OCI-LY3 (cell line): ENCODE measurements around the gene AKNAD1.

ENCODE experiments used
- H2AFZ ChIP-seq: fragments of 200-600, 300-600 bp; shearing (Covaris generic); 2 replicates; pipeline ENCODE4 v1.6.0; 2014; ENCODE audit warnings: antibody characterized with exemption, low read depth, low read length
- H3K27ac ChIP-seq: fragments of 200-600, 300-600 bp; sonication (generic); 2 replicates; pipeline ENCODE4 v1.5.1; 2014; ENCODE audit warnings: mild to moderate bottlenecking, low read length, moderate library complexity, mixed read lengths
- H3K27me3 ChIP-seq: fragments of 200-600, 300-600 bp; sonication (generic); 2 replicates; pipeline ENCODE4 v1.6.1; 2014; ENCODE audit warnings: low read depth, low read length, mixed read lengths
- H3K36me3 ChIP-seq: fragments of 200-600, 300-600 bp; sonication (generic); replicated peaks from 2 replicates; pipeline ENCODE3; 2014; ENCODE audit warnings: low read depth, low read length, mixed read lengths
- H3K4me1 ChIP-seq: fragments of 300-600, 200-600 bp; sonication (generic); 2 replicates; pipeline ENCODE4 v1.6.1; 2014; ENCODE audit warnings: low read length, mixed read lengths
- H3K4me2 ChIP-seq: fragments of 200-600, 300-600 bp; sonication (generic); 2 replicates; pipeline ENCODE4 v1.6.1; 2014; ENCODE audit warnings: low read length, mixed read lengths
- H3K4me3 ChIP-seq: fragments of 300-600, 200-600 bp; sonication (generic); 2 replicates; pipeline ENCODE4 v1.5.1; 2014; ENCODE audit warnings: antibody characterized with exemption, mild to moderate bottlenecking, low read length, moderate library complexity
- H3K79me2 ChIP-seq: fragments of 300-600, 200-600 bp; shearing (Covaris generic); 2 replicates; pipeline ENCODE4 v1.6.1; 2014; ENCODE audit warnings: mild to moderate bottlenecking, low read length, mixed read lengths
- H3K9ac ChIP-seq: fragments of 300-600, 200-600 bp; shearing (Covaris generic); 2 replicates; pipeline ENCODE4 v1.6.0; 2014; ENCODE audit warnings: mild to moderate bottlenecking, low read length, moderate library complexity
- H3K9me3 ChIP-seq: fragments of 200-600, 300-600 bp; shearing (Covaris generic); 2 replicates; pipeline ENCODE4 v1.6.1; 2014; ENCODE audit warnings: low read length, mixed read lengths; ENCODE audit not compliant: insufficient read depth
- H4K20me1 ChIP-seq: fragments of 200-600, 300-600 bp; sonication (generic); 2 replicates; pipeline ENCODE4 v1.6.1; 2016; ENCODE audit warnings: low read length, mixed read lengths; ENCODE audit not compliant: insufficient read depth
- CTCF ChIP-seq: fragments of 200-600, 300-600 bp; sonication (generic); IDR thresholded peaks from 2 replicates; pipeline ENCODE4 v1.5.1; 2014; ENCODE audit warnings: antibody characterized with exemption, low read length, low read depth
- EZH2phosphoT487 ChIP-seq: fragments of 200-600 bp; shearing (Covaris generic); IDR thresholded peaks from 2 replicates; pipeline ENCODE4 v1.6.1; 2018; ENCODE audit warnings: antibody characterized with exemption, mixed run types, low read depth

The AKNAD1 gene

GRCh38 chr1:108886292-108886691 is 29.4 kb upstream of the AKNAD1 start:
- TF ChIP-seq EZH2phosphoT487 (no peak), CTCF (no peak)
- no peak overlapping the region for H3K4me2 ChIP-seq
- H4K20me1 ChIP-seq, result no peaks in the 10 kb centered on the region
- H3K36me3 ChIP-seq, result no peaks in the 10 kb centered on the region
- no peaks in the 10 kb centered on the region for H3K9me3 ChIP-seq
- H3K4me3 ChIP-seq, result no peak overlapping the region
- no peak overlapping the region for H3K9ac ChIP-seq
- no peaks in the 10 kb centered on the region for H3K4me1 ChIP-seq
- no peaks in the 10 kb centered on the region for H3K27me3 ChIP-seq
- no peak overlapping the region for H2AFZ ChIP-seq
- no peaks in the 10 kb centered on the region for H3K79me2 ChIP-seq
- no peak overlapping the region for H3K27ac ChIP-seq

- no peak overlapping the region for H3K9ac ChIP-seq
- H4K20me1 ChIP-seq, result no peaks in the 10 kb centered on the region
- no peak overlapping the region for H2AFZ ChIP-seq
- no peak overlapping the region for H3K4me2 ChIP-seq
- no peaks in the 10 kb centered on the region for H3K79me2 ChIP-seq
- H3K9me3 ChIP-seq, result no peaks in the 10 kb centered on the region
- H3K36me3 ChIP-seq, result no peaks in the 10 kb centered on the region
- H3K4me1 ChIP-seq, result no peaks in the 10 kb centered on the region
- no peak overlapping the region for H3K4me3 ChIP-seq
- TF ChIP-seq CTCF, result no peak
- no peak overlapping the region for H3K27ac ChIP-seq
- no peaks in the 10 kb centered on the region for H3K27me3 ChIP-seq
Observed at GRCh38 chr1:108884968-108885367, 28.1 kb upstream of the AKNAD1 start.

- Histone ChIP-seq H3K27ac (no peak overlapping the region), H2AFZ (no peak overlapping the region), H3K27me3 (no peaks in the 10 kb centered on the region), H3K36me3 (no peaks in the 10 kb centered on the region), H3K4me1 (peaks cover 5% of the 10 kb centered on the region; the same call in 1 of the 2 replicates), H3K79me2 (no peaks in the 10 kb centered on the region), H3K9me3 (no peaks in the 10 kb centered on the region), H4K20me1 (no peaks in the 10 kb centered on the region), H3K4me2 (no peak overlapping the region), H3K9ac (no peak overlapping the region), H3K4me3 (no peak overlapping the region)
- TF ChIP-seq EZH2phosphoT487, result no peak
- TF ChIP-seq CTCF, result no peak
Observed at GRCh38 chr1:108882837-108883236, 25.9 kb upstream of the AKNAD1 start.

- TF ChIP-seq EZH2phosphoT487 (no peak), CTCF (no peak)
- Histone ChIP-seq H3K27me3 (no peaks in the 10 kb centered on the region), H3K27ac (no peak overlapping the region), H3K4me2 (no peak overlapping the region), H3K9me3 (no peaks in the 10 kb centered on the region), H3K79me2 (no peaks in the 10 kb centered on the region), H4K20me1 (no peaks in the 10 kb centered on the region), H2AFZ (no peak overlapping the region), H3K4me3 (no peak overlapping the region), H3K4me1 (peaks cover 6% of the 10 kb centered on the region; the same call in 1 of the 2 replicates), H3K9ac (no peak overlapping the region), H3K36me3 (no peaks in the 10 kb centered on the region)
Observed at GRCh38 chr1:108881369-108881768, 24.5 kb upstream of the AKNAD1 start.
